Brain microvascular endothelial cell (primary cell): Measurements from ENCODE around the gene NDRG2.

ENCODE experiments used
- DNase-seq: peaks from one replicate; pipeline ENCODE4 v3.0.0-alpha.2; 2020
- H3K27ac ChIP-seq: fragments of 250-450 bp; sonication (Bioruptor Pico); 2 replicates; pipeline ENCODE4 v1.5.1; 2020; ENCODE audit warnings: mild to moderate bottlenecking, moderate library complexity
- H3K27me3 ChIP-seq: fragments of 250-450 bp; sonication (Bioruptor Pico); replicated peaks from 2 replicates; pipeline ENCODE4 v1.5.1; 2020; ENCODE audit warnings: mild to moderate bottlenecking
- H3K36me3 ChIP-seq: fragments of 250-450 bp; sonication (Bioruptor Pico); replicated peaks from 2 replicates; pipeline ENCODE4 v1.5.1; 2020; ENCODE audit warnings: mild to moderate bottlenecking
- H3K4me3 ChIP-seq: 2 replicates; pipeline ENCODE4 v1.5.1; 2011; ENCODE audit warnings: low read depth, mild to moderate bottlenecking, control low read depth, low read length, moderate library complexity
- CTCF ChIP-seq: IDR thresholded peaks from 2 replicates; pipeline ENCODE4 v1.5.1; 2011; ENCODE audit warnings: low read depth, mild to moderate bottlenecking, moderate library complexity, low read length, control low read depth, inconsistent platforms; ENCODE audit errors: missing control alignments
- in situ Hi-C: cut with HindIII; loops from 2 replicates; pipeline ENCODE4 v1.10.0; 2017; ENCODE audit warnings: low sequenced_read_pairs, low pct_ligation_motif_present

NDRG2 gene

GRCh38 chr14:21070610-21071224 lies 45.9 kb upstream of the NDRG2 start:
- DNase-seq: peak; percentile 24
- no peaks in the 10 kb centered on the region for H3K27me3 ChIP-seq
- in situ Hi-C loops: no loop called here
- peak; percentile 11 for TF ChIP-seq CTCF
- H3K27ac ChIP-seq: peak overlapping the region; percentile 90
- H3K36me3 ChIP-seq: peaks cover 29% of the 10 kb centered on the region
- H3K4me3 ChIP-seq: peak overlapping the region; percentile 83

- Histone ChIP-seq H3K27me3 (no peaks in the 10 kb centered on the region), H3K4me3 (peak within 1 kb of the TSS; percentile 83), H3K36me3 (peaks cover 23% of the 10 kb centered on the region), H3K27ac (peak within 1 kb of the TSS; percentile 90)
- in situ Hi-C loops: no loop called here
- TF ChIP-seq CTCF: no peak
- DNase-seq: peak; percentile 14
These were observed 45.3 kb upstream of the NDRG2 start, which contains the start of gene ARHGEF40 for GRCh38 chr14:21070083-21070609. Gene ARHGEF40 (plus strand): TSS chr14:21070304. CDS start chr14:21070397, 93 bp downstream.

GRCh38 chr14:21069388-21070082 lies 44.7 kb upstream of the NDRG2 start:
- H3K36me3 ChIP-seq: peaks cover 18% of the 10 kb centered on the region
- in situ Hi-C loops: no loop called here
- peak overlapping the region; percentile 83 for H3K4me3 ChIP-seq
- DNase-seq: no peak
- peak overlapping the region; percentile 3 for H3K27ac ChIP-seq
- no peaks in the 10 kb centered on the region for H3K27me3 ChIP-seq
- peak; percentile 5 for TF ChIP-seq CTCF

GRCh38 chr14:21068521-21069387 lies 43.9 kb upstream of the NDRG2 start:
- no peak overlapping the region for H3K27ac ChIP-seq
- H3K4me3 ChIP-seq: peak overlapping the region; percentile 83
- peak; percentile 39 for DNase-seq
- H3K36me3 ChIP-seq: peaks cover 10% of the 10 kb centered on the region
- in situ Hi-C loops: no loop called here
- H3K27me3 ChIP-seq: no peaks in the 10 kb centered on the region
- TF ChIP-seq CTCF: peak; percentile 79

GRCh38 chr14:21066882-21067502 lies 42.1 kb upstream of the NDRG2 start:
- H3K4me3 ChIP-seq: no peak overlapping the region
- H3K36me3 ChIP-seq: no peaks in the 10 kb centered on the region
- in situ Hi-C loops: no loop called here
- no peaks in the 10 kb centered on the region for H3K27me3 ChIP-seq
- H3K27ac ChIP-seq: no peak overlapping the region
- peak; percentile 54 for TF ChIP-seq CTCF
- DNase-seq: no peak
